Mammary epithelial cell (primary cell): ENCODE data around the gene ANKRD28.

Experiments used
- CTCF ChIP-seq, 2 donors: IDR thresholded peaks in 1 of 2; conservative IDR thresholded peaks in 1 of 2; 2 replicates each; pipeline ENCODE4 v1.5.1; 2011 to 2012; ENCODE audit warnings: inconsistent platforms in 2 of 2, low read length in 2 of 2, mild to moderate bottlenecking in 2 of 2, control low read depth in 1 of 2, low read depth in 1 of 2; ENCODE audit not compliant: insufficient read depth in 1 of 2; ENCODE audit errors: extremely low read depth in 1 of 2
- EZH2 ChIP-seq: IDR thresholded peaks from 2 replicates; pipeline ENCODE4 v1.6.1; 2012; ENCODE audit warnings: low read length, inconsistent platforms, borderline replicate concordance

- TF ChIP-seq CTCF (conservative IDR thresholded peaks at IDR 0.05 in 1 of 2, IDR thresholded peaks at IDR 0.05 in 1 of 2; ENCODE audit: extremely low read depth in 1 of 2, insufficient read depth in 1 of 2, low read depth in 1 of 2, low read length in 2 of 2) (no peak), EZH2 (no peak)
Observed at GRCh38 chr3:15681668-15682067, 116.1 kb downstream of the ANKRD28 start.
